Esophagus squamous epithelium (tissue), 5 donors: ENCODE measurements around the gene C19orf38. TPM values are rescaled to one million over a fixed set of nuclear protein-coding genes. Genes with fewer than 3 reads are reported as not detected.
A peak's percentile ranks its signal among the peaks of the same experiment; 100 is the strongest.

Source experiments
- DNase-seq: peaks from one replicate; lab custom pipeline; 2025; lab: John Stamatoyannopoulos, UW
- H3K27ac ChIP-seq, 4 donors: fragments of 200-600 bp; sonication (generic); one replicate each; pipeline ENCODE4 v1.5.1; 2016 to 2019; ENCODE audit warnings: mild to moderate bottlenecking in 1 of 4
- H3K27me3 ChIP-seq, 4 donors: fragments of 200-600 bp; sonication (generic); 1 replicate in 3 of 4; 2 replicates in 1 of 4; pipeline versions ENCODE4 v1.5.1 to v1.6.0; 2017 to 2021; ENCODE audit warnings: antibody characterized with exemption in 1 of 4
- H3K36me3 ChIP-seq, 3 donors: fragments of 200-600 bp; sonication (generic); one replicate each; pipeline ENCODE4 v1.5.1; 2016 to 2019
- H3K4me1 ChIP-seq, 3 donors: fragments of 200-600 bp; sonication (generic); one replicate each; pipeline ENCODE4 v1.5.1; 2017 to 2019
- H3K4me3 ChIP-seq, 4 donors: fragments of 200-600 bp; sonication (generic); 1 replicate in 3 of 4; 2 replicates in 1 of 4; pipeline ENCODE4 v1.5.1; 2016 to 2019; ENCODE audit warnings: mild to moderate bottlenecking in 2 of 4, moderate library complexity in 1 of 4
- H3K9me3 ChIP-seq, 3 donors: fragments of 200-600 bp; sonication (generic); one replicate each; pipeline ENCODE4 v1.5.1; 2016 to 2019
- POLR2A ChIP-seq, 4 donors: fragments of 450-650 bp; IDR thresholded peaks; one replicate each; pipeline ENCODE4 v1.6.1; 2017; ENCODE audit warnings: antibody characterized with exemption in 4 of 4, mild to moderate bottlenecking in 4 of 4, moderate library complexity in 3 of 4
- WGBS, 2 donors: methylation state at CpG; one replicate each; pipeline ENCODE4 v1.1.5; 2018; 5-methylcytosine and 5-hydroxymethylcytosine counted together
- intact Hi-C: fragments of 100-400 bp; cut with DNase I; formaldehyde crosslinking; loops from one replicate; pipeline ENCODE4 v1.15.0; 2022
- total RNA-seq, 4 donors: library from RNA; depleted of rRNA; stranded (reverse); fragments of >200 nt; gene quantifications; one replicate each; pipeline ENCODE4 v1.1.0, GENCODE V29; 2016
- TF ChIP-seq, protein P1 (sequence below), 6 experiments: fragments of 450-650 bp in 4 of 6; fragments of 200-600 bp in 2 of 6; sonication (generic) in 2 of 6; IDR thresholded peaks; one replicate each; pipeline ENCODE4 v1.5.1; 2016 to 2019; ENCODE audit warnings: antibody characterized with exemption in 6 of 6, mild to moderate bottlenecking in 4 of 6, moderate library complexity in 4 of 6
- donor health status: DM: yes; HTN: yes; CAD: no.

C19orf38 gene
- total RNA-seq, 4 donors from 2014 or later, result 0.38 to 1.3 TPM; not detected in 2

DNA sequence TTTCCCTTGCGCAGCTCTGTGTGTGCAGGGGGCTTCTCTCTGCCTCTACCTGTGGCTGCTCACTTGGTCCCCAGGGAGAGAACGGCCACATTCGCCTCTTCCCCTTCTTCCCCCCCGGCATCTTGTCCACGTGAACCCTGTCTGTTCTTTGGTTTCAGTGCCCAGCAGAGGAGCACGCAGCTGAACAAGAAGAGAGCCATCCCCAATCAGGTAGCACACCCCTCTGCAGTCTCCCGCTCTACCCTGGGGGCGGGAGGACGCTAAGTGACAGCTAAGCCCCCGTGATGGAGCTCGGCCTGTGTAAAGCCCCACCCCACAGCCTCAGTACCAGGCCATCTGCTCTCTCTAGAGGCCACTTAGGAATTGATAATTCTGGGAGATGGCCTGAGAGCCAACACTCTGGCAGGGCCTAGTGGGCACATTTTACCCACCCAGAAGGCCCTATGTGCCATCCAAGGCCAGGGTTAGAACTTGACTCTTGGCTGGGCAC, 42.4 kb upstream of the C19orf38 start:
- intact Hi-C loops, result loop anchor here (10.0 kb wide), 1 partner anchor 91 kb away; the partner anchor contains the start of gene DNM2
- no peaks in the 10 kb centered on the region for H3K9me3 ChIP-seq
- peaks cover 25 to 100% (median 42%) of the 10 kb centered on the region in 3 donors for H3K36me3 ChIP-seq
- H3K4me3 ChIP-seq, result no peak overlapping the region
- no peak for TF ChIP-seq POLR2A (IDR thresholded peaks at IDR 0.05)
- TF ChIP-seq, protein P1, sequence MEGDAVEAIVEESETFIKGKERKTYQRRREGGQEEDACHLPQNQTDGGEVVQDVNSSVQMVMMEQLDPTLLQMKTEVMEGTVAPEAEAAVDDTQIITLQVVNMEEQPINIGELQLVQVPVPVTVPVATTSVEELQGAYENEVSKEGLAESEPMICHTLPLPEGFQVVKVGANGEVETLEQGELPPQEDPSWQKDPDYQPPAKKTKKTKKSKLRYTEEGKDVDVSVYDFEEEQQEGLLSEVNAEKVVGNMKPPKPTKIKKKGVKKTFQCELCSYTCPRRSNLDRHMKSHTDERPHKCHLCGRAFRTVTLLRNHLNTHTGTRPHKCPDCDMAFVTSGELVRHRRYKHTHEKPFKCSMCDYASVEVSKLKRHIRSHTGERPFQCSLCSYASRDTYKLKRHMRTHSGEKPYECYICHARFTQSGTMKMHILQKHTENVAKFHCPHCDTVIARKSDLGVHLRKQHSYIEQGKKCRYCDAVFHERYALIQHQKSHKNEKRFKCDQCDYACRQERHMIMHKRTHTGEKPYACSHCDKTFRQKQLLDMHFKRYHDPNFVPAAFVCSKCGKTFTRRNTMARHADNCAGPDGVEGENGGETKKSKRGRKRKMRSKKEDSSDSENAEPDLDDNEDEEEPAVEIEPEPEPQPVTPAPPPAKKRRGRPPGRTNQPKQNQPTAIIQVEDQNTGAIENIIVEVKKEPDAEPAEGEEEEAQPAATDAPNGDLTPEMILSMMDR (IDR thresholded peaks at IDR 0.05), result no peak
- no peaks in the 10 kb centered on the region for H3K27me3 ChIP-seq
- 92 to 100% methylated on average over 8 of the region's 11 CpGs for WGBS, 2 donors
- no peak overlapping the region for H3K27ac ChIP-seq
- peaks cover 0 to 21% (median 4%) of the 10 kb centered on the region in 3 donors for H3K4me1 ChIP-seq
- DNase-seq, result no peak

DNA sequence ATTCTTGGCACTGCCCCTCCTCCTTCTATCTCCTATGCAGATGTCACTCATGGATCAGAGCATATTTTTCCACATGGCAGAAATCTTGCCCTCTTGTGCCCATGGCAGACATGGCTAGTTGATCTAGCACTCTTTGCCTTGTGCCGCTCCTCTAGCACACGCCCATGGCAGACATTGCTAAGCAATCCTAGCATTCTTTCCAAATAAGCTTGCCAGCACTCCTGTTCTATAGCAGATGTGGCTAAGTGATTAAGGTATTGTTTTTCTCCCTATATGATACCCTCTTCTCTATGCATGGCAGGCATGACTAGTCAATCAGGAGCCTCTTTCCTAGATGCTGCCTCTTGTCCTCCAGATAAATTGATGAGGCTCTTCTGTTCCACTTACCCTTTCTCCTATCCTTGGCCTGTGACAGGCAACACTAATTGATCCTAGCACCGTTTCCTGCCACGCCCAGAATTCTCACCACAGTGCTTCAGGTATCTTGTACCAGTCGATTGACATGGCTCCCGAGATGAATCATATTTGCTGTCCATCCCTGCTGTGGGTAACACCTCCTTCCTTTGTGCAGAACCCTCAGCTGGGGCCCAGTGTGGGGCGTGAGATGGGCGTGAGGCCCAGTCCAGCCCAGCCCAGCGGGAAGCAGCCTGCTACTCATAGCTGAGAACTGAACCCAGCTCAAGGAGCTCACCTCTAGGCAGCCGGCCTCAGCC, 39.1 kb upstream of the C19orf38 start:
- DNase-seq, result no peak
- Histone ChIP-seq H3K36me3 (peaks cover 11 to 100% (median 28%) of the 10 kb centered on the region in 3 donors), H3K4me3 (no peak overlapping the region), H3K9me3 (no peaks in the 10 kb centered on the region), H3K27ac (peak overlapping the region; percentile 45 to 84 (median 59)), H3K27me3 (no peaks in the 10 kb centered on the region), H3K4me1 (peaks cover 3 to 35% (median 4%) of the 10 kb centered on the region in 3 donors)
- 41 to 47% methylated on average over 6 of the region's 10 CpGs for WGBS, 2 donors
- no peak for TF ChIP-seq POLR2A (IDR thresholded peaks at IDR 0.05)
- TF ChIP-seq, protein P1 (IDR thresholded peaks at IDR 0.05), result peak in 1 of 6 experiments; percentile 5
- intact Hi-C loops, result loop anchor here (10.0 kb wide), 1 partner anchor 94 kb away; the partner anchor contains the start of gene DNM2

DNA sequence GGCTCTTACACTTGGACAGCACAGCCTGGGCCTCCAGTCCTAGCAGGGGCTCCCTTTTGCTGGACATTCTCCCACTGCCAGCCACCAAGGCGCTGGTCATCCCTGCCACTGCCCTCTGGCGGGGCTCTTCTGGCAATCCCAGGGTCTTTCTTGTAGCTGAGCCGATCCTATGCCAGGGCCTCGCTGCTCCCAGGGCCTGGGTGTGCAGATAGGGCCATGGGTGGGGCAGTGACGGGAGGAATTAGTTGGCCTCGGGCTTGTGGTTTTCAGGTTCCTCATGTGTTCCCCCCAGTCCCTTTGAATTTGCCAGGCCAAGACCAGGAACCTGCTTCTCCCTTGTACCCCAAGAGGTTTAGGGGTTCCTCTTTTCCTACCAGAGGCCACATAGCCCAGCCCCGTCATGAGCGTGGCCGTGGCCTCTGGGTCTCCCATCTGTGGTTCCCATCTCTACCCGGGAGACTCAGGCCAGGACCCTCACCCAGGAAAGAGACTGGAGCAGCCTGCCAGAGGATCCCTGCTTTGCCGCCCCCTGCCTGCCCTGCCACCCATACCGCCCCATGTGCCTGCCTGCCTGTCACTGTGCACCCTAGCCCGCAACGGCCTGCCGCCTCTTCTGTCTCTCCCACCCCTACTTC, 38.4 kb upstream of the C19orf38 start:
- TF ChIP-seq, protein P1 (IDR thresholded peaks at IDR 0.05), result no peak
- TF ChIP-seq POLR2A (IDR thresholded peaks at IDR 0.05), result no peak
- WGBS, 2 donors, result 85 to 100% methylated on average over 1 to 6 of the region's 15 CpGs
- intact Hi-C loops, result loop anchor here (10.0 kb wide), 1 partner anchor 95 kb away; the partner anchor contains the start of gene DNM2
- H3K27ac ChIP-seq, result peak overlapping the region; percentile 45 to 84 (median 59)
- H3K9me3 ChIP-seq, result no peaks in the 10 kb centered on the region
- H3K4me3 ChIP-seq, result no peak overlapping the region
- peaks cover 9 to 100% (median 23%) of the 10 kb centered on the region in 3 donors for H3K36me3 ChIP-seq
- peaks cover 3 to 35% (median 4%) of the 10 kb centered on the region in 3 donors for H3K4me1 ChIP-seq
- no peaks in the 10 kb centered on the region for H3K27me3 ChIP-seq
- no peak for DNase-seq

DNA sequence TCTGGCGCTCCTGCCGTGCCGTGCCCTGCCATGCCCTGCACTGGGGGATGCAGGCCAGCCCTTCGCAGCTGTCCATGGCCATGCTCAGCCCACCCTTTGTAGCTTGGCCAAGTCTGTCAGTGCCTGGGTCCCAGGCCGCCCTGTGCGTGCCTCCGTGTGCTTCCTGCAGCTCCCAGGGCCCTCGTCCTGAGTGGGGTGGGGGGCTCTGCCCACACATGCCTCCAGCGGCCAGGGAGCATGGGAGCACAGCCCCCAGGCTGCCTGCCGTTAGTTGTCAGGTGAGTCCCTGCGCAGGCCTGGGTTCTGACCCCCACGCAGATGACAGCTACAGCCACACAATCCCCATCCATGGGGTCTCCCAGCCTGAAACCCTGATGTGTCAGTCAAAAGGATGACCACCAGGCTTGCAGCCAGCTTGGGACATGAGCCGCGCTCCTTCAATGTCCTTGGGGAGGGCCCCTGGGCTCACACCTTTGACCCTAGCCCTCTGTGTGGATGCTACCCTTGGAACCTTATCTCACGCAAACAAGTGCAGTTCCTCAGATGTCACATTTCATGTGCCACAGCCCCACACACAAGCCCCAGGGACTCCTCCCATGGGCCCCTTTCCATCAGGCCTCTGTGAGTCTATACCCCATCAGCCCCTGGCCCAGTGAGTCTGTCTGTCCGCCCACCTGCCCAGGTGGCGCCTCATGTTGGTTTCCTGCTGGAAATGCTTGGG, 36.7 kb upstream of the C19orf38 start:
- Histone ChIP-seq H3K4me1 (peaks cover 3 to 45% (median 4%) of the 10 kb centered on the region in 3 donors), H3K27ac (no peak overlapping the region), H3K27me3 (no peaks in the 10 kb centered on the region), H3K36me3 (peaks cover 9 to 100% (median 10%) of the 10 kb centered on the region in 3 donors), H3K9me3 (no peaks in the 10 kb centered on the region), H3K4me3 (no peak overlapping the region)
- DNase-seq, result no peak
- 95% methylated on average over 4 of the region's 17 CpGs; no CpG with 5 or more reads in 1 of the 2 donors for WGBS, 2 donors
- TF ChIP-seq POLR2A (IDR thresholded peaks at IDR 0.05), result no peak
- TF ChIP-seq, protein P1 (IDR thresholded peaks at IDR 0.05), result no peak
- intact Hi-C loops, result no loop called here
